ENCODE data around the gene AXIN1.
"Not testable (repeated sequence)": the region's sequence is repeated elsewhere in the genome, so short reads cannot be mapped to it uniquely, and the experiment has no call there.

Gene AXIN1, protein sequence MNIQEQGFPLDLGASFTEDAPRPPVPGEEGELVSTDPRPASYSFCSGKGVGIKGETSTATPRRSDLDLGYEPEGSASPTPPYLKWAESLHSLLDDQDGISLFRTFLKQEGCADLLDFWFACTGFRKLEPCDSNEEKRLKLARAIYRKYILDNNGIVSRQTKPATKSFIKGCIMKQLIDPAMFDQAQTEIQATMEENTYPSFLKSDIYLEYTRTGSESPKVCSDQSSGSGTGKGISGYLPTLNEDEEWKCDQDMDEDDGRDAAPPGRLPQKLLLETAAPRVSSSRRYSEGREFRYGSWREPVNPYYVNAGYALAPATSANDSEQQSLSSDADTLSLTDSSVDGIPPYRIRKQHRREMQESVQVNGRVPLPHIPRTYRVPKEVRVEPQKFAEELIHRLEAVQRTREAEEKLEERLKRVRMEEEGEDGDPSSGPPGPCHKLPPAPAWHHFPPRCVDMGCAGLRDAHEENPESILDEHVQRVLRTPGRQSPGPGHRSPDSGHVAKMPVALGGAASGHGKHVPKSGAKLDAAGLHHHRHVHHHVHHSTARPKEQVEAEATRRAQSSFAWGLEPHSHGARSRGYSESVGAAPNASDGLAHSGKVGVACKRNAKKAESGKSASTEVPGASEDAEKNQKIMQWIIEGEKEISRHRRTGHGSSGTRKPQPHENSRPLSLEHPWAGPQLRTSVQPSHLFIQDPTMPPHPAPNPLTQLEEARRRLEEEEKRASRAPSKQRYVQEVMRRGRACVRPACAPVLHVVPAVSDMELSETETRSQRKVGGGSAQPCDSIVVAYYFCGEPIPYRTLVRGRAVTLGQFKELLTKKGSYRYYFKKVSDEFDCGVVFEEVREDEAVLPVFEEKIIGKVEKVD
- 69.8 to 105 (median 94.2) reads per million in 3 experiments for total RNA-seq

DNA sequence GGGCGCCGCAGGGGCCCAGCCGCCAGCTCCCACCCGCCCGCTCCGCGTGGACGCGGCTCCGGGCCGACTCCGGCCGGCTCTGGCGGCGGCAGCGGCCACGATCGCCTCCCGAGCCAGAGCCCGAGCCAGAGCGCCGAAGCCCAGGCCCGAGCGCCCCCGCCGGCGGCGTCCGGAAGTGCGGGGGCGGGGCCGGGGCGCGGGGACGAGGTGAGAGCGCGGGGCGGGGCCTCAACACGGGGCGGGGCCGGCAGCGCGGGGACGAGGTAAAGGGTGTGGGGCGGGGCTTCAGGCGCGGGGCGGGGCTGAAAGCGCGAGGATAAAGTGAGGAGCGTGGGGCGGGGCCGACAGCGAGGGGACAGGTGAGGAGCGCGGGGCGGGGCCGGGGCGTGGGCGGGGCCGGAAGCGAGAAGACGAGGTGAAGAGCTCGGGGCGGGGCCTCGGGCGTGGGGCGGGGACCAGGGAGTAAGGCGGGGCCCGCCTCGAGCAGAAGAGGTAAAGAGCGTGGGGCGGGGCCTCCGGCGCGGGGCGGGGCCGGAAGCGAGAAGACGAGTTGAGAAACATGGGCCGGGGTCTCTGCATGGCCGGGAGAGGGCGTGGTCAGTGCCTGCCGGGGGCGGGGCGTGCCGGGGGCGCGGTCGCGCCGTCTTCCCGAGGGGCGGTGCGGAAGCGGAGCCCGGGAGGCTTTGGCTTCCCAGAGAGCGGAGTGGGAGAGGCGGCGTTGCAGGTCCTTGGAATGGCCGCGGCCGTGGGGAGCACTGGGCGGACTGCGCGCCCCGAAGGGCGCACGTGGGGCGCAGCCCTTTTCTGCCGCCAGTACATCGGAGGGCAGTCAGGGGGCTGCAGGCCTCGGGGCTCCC, at the start of gene AXIN1:
AXIN1 (minus strand) TSS at position 177 of the 857 bp plus-strand sequence. CDS start 5,698 bp downstream, outside the sequence.
- DNase-seq = peak; percentile 98

DNA sequence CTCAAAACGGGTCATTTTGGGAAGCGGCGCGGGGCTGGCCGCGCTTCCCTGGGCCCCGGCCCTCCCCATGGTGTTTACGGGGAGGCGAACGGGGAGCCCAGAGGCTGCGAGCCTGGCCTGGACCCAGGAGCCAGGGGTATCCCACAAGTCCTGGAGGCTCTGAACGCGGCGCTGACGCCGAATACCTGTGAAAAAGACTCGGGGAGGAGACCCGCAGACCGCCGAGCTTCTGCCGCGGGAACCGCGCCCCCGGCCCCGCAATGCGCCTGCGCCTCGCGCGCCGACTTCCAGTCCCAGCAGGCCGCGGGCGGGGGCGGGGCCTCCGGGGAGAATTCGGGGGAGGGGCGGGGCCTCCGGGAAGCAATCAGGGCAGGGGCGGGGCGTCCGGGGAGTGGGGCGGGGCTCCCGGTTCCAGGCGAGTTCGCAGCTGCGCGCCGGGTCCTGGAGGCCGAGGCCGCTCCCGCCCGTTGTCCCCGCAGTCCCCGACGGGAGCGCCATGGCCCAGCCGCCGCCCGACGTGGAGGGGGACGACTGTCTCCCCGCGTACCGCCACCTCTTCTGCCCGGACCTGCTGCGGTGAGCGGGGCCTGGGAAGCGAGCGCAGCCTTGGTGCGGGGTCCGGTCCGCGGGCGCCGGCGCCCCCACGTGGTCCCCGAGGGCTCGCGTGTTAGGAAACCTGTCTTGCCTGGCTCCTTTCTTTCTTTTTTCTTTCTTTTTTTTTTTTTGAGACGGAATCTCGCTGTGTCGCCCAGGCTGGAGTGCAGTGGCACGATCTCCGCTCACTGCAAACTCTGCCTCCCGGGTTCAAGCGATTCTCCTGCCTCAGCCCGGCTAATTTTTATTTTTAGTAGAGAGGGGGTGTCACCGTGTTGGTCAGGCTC, 49.2 kb upstream of the AXIN1 start, which contains the start of gene DECR2:
DECR2 (plus strand) TSS at position 418 of the 881 bp plus-strand sequence; CDS start at position 497, 79 bp downstream.
- peak; percentile 92 for DNase-seq

DNA sequence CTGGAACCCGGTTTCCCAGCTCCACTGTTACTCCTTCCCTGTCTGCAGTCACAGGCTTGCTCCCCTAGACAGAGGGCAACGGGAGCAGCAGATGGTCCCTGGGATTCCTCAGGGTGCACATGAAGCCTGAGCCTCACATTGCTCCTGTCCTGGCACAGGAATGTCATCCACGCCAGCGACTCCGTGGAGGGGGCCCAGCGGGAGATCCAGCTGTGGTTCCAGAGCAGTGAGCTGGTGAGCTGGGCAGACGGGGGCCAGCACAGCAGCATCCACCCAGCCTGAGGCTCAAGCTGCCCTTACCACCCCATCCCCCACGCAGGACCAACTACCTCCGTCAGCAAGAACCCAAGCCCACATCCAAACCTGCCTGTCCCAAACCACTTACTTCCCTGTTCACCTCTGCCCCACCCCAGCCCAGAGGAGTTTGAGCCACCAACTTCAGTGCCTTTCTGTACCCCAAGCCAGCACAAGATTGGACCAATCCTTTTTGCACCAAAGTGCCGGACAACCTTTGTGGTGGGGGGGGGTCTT, 47.6 kb upstream of the AXIN1 start:
- DNase-seq = no peak

DNA sequence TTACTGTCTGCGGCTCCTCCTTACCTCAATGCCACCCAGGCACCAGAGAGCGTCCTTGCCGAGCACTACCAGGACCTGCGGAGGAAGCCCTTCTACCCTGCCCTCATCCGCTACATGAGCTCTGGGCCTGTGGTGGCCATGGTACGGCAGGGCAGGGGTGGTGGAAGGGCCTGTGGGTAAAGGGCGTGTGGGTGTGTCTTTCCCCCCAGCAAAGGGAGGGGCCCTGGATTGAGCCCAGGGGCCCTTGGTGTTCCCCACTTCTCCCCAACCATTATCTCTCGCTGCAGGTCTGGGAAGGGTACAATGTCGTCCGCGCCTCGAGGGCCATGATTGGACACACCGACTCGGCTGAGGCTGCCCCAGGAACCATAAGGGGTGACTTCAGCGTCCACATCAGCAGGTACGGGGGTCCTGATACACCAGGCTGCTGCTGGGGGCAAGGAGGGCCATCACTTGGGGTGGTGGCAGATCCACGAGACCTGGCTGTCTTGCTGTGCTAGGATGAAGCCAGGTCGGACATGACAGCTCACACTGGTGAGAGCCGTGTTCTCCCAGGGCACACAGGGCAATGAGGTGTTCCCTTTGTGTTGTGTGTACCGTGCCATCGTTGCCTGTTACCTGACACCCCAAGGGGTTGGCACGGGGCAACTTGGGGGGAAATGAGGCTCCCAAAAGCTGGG, 47.0 kb upstream of the AXIN1 start:
- no peak for DNase-seq

DNA sequence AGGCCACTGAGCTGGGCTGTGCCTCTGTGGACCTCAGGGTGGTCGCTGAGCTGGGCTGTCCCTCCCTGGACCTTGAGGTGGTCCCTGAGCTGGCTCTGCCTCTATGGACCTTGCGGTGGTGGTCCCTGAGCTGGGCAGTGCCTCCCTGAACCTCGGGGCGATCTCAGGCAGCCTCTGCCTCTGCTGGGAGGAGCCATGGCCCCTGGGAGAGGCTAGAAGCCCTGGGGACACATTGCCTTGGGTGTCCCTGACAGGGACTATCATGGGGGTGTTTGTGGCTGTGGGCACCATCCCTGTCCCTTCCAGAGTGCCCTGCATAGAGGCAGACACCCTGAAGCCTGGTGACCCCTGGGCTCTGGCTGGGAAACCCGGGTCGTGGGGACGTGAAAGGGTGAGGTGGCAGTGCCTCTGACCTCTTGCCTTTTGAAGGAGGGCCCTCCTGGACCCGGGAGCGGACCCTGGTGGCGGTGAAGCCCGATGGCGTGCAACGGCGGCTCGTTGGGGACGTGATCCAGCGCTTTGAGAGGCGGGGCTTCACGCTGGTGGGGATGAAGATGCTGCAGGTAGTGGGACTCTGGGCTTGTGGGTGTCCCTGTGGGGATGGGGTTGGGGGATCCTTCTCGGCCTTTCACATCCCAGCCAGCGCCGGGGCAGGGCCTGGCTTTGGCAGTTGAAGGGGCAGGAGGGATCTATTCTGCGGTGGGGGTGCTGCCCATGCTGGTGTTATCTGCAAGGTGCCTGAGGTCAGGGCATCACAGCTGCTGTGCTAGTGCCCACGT, 46.2 kb upstream of the AXIN1 start:
- no peak for DNase-seq

DNA sequence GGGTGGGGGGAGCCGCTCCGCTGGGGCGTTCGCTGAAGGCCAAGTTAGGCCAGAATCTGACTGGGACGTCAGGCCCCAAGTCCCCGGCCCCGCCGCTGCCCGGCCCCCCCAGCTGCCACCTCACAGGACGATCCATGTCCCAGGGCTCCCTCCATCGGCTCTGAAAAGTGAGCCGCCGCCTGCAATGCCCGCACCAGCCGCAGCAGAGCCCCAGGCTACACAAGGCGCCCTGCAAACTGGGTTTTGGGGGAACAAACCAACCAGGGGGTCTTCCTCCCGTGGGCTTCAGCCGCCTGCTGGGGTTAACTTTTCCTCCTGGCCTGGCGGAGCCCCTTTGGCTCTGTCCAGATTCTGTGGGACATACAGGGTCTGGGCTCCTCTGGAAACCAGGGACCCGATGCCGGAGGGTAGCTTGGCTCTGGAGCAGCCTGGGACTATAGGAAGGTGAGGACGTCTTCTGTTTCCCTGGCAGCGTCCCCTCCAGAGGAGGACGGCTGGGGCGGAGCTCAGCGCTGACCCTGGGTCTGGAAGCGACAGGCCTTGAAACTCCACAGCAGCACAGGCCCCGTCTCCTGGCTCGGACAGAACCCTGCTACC, 45.3 kb upstream of the AXIN1 start:
- DNase-seq = peak; percentile 22

DNA sequence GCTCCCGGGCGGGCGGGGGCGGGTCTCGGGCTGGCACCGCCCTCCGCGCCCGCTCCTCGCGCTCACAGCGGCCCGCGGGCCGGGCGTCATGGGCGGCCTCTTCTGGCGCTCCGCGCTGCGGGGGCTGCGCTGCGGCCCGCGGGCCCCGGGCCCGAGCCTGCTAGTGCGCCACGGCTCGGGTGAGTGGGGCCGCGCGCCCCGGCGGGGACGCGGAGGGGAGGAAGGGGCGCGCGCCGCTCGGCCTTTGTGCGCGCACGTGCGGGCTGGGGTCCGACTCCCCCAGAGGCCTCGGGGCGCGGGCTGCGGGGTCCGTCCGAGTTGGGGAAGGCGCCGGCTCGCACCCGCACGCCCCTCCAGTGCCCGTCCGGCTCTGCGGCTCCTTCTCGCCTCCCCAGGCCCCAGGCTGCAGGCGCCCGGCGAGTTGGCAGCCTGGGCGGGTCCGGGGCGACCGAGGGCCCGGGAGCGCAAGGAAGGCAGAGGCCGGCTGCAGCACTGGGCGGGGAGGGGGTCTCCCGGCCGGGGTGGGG, 44.7 kb upstream of the AXIN1 start, which contains the start of gene NME4:
NME4 (plus strand) TSS at position 65 of the 527 bp plus-strand sequence; CDS start at position 89, 24 bp downstream.
- DNase-seq = peak; percentile 18

DNA sequence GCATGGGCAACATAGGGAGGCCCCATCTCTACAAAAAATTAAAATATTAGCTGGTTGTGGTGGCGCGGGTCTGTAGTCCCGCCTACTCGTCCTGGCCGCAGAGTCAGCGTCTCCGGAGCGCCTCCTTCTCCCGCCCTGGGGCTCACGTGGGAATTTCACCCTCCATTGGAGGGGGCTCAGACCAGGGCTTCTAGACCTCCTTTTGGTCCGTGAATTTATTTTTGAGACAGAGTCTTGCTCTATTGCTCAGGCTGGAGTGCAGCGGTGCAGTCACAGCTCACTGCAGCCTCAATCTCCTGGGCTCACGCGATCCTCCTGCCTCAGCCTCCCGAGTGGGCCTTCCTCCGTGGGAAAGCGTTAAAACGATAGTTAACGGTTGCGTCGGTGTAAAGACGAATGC, 44.1 kb upstream of the AXIN1 start:
- no peak for DNase-seq

DNA sequence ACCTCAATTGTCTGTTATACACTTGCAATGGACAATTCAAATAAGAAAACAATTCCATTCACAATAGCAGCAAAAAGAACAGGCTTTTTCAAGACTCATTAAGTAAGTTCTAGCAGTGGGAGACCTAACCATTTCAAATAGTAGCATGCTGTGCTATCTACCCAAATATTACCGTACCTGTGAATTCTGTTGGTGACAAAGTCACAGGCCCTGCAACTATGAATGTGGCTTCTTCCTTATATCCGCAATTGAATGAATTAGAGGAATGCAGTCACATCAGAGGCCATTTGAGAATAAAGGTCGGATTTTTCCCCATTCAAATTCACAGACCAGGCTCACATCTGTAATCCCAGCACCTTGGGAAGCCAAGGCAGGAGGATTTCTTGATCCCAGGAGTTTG, 43.7 kb upstream of the AXIN1 start:
- DNase-seq = no peak

DNA sequence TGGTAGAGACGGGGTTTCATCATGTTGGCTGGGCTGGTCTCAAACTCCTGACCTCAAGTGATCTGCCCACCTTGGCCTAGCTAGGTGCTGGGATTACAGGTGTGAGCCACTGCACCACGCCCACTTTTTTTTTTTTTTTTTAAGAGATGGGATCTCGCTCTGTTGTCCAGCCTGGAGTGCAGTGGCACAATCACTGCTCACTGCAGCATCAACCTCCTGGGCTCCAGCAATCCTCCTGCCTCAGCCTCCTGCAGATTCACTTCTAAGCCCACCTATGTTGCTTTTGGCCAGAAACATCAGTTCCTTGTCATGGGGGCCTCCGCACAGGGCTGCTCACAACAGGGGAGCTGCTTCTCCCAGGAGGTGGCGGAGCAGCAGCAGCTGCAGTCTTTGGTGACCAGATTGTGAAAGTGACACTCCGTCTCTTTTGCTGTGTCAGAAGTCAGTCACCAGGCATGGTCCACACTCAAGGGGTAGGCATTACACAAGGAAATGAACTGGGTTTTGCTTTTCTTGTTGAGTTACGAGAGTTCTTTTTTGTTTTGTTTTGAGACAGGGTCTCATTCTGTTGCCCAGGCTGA, 40.0 kb upstream of the AXIN1 start:
- DNase-seq = no peak

DNA sequence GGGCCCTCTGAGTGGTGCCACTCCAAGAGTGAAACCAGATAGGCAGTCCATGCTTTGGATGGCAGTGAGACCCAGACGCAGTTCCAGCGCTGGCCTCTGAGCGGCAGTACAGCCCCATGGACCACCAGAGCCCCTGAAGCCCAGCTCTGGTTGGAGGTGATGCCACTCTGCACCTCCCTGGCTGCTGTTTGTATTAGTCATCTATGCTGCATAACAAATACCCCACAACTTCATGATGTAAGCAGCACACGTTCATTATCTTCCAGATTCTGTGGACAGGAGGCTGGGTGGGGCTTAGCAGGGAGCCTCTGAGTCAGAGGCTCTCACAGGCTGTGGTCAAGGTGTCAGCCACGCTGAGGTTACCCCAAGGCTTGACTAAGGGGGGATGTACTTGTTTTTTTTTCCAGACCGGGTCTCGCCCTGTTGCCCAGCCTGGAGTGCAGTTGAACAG, 39.4 kb upstream of the AXIN1 start:
- peak; percentile 61 for DNase-seq

DNA sequence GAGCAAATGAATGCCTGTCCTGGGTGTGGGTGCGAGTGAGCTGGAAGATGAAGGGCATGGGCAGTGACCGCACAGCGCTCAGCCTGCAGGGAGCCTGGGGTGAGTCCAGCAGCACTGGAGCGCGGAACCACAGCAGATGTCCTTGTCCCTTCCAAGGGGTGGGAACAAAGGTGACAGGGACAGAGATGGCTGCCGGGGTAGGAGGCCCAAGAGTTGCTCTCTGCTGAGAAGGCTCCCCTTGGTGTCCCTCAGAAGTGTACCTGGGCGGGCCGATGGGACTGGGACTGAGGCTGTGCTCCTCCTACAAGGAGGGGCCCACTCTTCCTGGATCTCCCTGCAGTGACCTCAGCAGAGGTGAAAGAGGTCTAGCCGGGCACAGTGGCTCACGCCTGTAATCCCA, 36.8 kb upstream of the AXIN1 start:
- DNase-seq = no peak

DNA sequence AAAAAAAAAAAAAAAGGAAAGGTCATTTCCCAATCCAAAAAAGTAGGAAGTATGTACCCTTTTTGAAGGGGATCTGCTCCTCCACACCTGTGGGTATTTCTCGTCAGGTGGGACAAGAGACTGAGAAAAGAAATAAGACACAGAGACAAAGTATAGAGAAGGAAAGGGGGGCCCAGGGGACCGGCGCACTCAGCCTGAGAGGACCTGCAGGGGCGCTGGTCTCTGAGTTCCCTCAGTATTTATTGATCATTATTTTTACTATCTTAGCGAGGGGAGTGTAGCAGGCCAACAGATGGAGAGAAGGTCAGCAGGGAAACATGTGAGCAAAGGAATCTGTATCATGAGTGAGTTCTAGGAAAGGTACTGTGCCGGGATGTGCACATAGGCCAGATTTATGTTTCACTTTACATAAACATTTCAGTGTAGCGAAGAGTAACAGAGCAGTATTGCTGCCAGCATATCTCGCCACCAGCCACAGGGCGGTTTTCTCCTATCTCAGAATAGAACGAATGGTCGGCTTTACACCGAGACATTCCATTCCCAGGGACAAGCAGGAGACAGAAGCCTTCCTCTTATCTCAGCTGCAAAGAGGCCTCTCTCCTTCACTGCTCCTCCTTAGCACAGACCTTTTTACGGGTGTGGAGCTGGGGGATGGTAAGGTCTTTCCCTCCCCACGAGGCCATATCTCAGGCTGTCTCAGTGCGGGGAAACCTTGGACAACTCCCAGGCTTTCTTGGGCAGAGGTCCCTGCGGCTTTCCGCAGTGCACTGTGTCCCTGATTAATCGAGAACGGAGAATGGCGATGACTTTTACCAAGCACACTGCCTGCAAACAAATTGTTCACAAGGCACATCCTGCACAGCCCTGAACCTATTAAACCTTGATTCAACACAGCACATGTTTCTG, 35.5 kb upstream of the AXIN1 start:
- not testable (repeated sequence) for DNase-seq

DNA sequence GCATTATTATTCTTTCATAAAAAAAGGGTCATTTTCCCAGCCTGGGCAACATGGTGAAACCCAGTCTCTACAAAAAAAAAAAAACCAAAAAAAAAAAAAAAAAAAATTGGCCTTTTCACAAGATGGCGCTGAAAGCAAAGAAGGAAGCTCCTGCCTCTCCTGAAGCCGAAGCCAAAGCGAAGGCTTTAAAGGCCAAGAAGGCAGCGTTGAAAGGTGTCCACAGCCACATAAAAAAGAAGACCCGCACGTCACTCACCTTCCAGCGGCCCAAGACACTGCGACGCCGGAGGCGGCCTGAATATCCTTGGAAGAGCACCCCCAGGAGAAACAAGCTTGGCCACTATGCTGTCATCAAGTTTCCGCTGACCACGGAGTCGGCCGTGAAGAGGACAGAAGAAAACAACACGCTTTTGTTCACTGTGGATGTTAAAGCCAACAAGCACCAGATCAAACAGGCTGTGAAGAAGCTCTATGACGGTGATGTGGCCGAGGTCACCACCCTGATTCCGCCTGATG, 34.2 kb upstream of the AXIN1 start:
- DNase-seq = no peak

DNA sequence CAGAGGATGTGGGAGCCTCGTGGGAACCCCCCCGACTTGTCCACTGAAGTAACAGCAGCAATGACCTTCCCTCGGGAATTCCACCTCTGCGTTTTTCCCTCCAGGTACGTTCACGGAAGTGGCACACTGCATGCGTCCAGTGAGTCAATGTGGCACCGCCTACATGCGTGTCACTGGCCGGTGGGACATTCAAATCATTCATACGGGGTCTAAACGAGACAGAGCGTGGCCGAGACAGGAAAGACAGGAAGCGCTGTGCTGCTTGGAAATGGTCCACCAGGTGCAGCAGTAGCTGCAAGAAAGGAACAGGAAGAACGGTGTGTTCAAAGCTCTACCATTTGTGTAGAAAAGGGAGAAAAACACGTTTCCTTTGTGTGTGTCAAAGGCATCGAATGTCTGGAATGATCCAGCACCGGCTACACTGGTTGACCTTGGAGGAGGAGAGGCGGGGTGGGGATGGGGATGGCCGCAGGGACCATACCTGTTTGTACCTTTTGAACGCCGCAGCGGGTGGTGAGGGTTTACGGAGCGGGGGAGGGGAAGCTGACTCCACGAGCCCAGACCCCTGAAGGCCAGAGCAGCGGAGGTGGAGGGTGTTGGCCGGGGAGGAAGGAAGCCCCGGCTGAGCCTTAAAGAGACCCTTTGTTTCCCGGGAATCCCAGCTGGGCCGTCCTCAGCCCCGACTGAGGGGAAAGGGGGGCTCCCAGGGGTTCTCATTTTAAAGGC, 31.0 kb upstream of the AXIN1 start:
- peak; percentile 49 for DNase-seq
